ENCODE data around the gene OR2V2.

The OR2V2 gene

DNA sequence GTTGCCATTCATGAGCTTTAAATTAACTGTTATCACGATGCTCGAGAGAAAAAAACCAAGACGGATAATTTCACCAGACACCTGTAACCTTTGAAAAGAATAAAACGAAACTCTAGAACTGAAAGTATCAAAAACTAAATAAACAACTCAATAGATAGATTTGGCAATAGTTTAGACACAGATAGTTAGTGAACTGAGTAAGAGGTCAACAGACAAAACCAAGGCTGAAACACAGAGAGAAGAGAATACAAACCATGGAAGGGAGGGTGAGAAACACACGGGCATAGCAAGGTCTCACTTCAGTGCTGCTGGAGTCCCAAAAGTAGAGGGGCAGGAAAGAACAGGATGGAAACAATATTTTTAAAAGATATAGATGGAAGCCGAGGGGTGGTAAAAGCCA is 13.1 kb upstream of the OR2V2 start:
- Histone ChIP-seq H3K79me2 (ENCODE audit: low read length) (no peaks in the 10 kb centered on the region), H3K9me3 (ENCODE audit: insufficient read depth, low read length) (no peaks in the 10 kb centered on the region), H3K4me1 (ENCODE audit: low read length) (no peaks in the 10 kb centered on the region), H2AFZ (ENCODE audit: low read depth, low read length) (no peak overlapping the region), H3K27ac (ENCODE audit: low read length) (no peak overlapping the region), H3K36me3 (replicated peaks; ENCODE audit: low read depth, low read length) (no peaks in the 10 kb centered on the region), H3K4me3 (ENCODE audit: low read length) (no peak overlapping the region), H3K4me2 (ENCODE audit: low read length) (peak overlapping the region; percentile 5; the same call in 1 of the 2 replicates), H3K9ac (ENCODE audit: low read length) (no peak overlapping the region), H3K27me3 (ENCODE audit: low read depth, low read length) (peaks cover 22% of the 10 kb centered on the region), H4K20me1 (ENCODE audit: insufficient read depth, low read length) (no peaks in the 10 kb centered on the region)
- TF ChIP-seq, protein P1, sequence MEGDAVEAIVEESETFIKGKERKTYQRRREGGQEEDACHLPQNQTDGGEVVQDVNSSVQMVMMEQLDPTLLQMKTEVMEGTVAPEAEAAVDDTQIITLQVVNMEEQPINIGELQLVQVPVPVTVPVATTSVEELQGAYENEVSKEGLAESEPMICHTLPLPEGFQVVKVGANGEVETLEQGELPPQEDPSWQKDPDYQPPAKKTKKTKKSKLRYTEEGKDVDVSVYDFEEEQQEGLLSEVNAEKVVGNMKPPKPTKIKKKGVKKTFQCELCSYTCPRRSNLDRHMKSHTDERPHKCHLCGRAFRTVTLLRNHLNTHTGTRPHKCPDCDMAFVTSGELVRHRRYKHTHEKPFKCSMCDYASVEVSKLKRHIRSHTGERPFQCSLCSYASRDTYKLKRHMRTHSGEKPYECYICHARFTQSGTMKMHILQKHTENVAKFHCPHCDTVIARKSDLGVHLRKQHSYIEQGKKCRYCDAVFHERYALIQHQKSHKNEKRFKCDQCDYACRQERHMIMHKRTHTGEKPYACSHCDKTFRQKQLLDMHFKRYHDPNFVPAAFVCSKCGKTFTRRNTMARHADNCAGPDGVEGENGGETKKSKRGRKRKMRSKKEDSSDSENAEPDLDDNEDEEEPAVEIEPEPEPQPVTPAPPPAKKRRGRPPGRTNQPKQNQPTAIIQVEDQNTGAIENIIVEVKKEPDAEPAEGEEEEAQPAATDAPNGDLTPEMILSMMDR (IDR thresholded peaks at IDR 0.05; ENCODE audit: low read depth, low read length) = no peak
- no peak for TF ChIP-seq EZH2phosphoT487 (IDR thresholded peaks at IDR 0.05; ENCODE audit: low read depth)

DNA sequence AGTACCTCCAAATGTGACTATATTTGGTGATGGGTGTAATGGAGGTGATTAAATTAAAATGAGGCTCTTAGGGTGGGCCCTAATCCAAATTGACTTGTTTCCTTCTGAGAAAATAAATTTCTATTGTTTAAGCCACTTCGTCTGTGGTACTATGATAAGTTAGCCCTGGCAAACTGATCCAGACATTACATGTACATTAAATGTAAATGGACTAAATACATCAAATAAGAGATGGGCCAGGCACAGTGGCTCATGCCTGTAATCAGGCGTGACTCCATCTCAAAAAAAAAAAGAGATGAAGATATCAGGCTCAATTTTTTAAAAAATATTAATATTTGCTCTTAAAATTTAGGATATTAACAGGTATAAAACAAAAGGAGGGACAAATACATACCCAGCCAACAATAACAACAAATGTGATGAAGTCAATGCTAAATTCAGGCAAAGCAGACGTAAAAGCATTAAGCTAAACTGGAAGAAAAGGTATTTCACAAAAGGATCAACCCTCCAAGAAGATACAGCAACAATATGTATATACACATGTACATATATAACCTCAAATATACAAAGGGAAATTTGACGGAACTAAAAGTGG is 10.9 kb upstream of the OR2V2 start:
- H3K9ac ChIP-seq (ENCODE audit: low read length) = no peak overlapping the region
- no peaks in the 10 kb centered on the region for H3K9me3 ChIP-seq (ENCODE audit: insufficient read depth, low read length)
- no peak for TF ChIP-seq EZH2phosphoT487 (IDR thresholded peaks at IDR 0.05; ENCODE audit: low read depth)
- TF ChIP-seq, protein P1 (IDR thresholded peaks at IDR 0.05; ENCODE audit: low read depth, low read length) = no peak
- no peaks in the 10 kb centered on the region for H3K79me2 ChIP-seq (ENCODE audit: low read length)
- peaks cover 14% of the 10 kb centered on the region; the same call in 1 of the 2 replicates for H3K27me3 ChIP-seq (ENCODE audit: low read depth, low read length)
- no peaks in the 10 kb centered on the region for H4K20me1 ChIP-seq (ENCODE audit: insufficient read depth, low read length)
- no peaks in the 10 kb centered on the region for H3K36me3 ChIP-seq (replicated peaks; ENCODE audit: low read depth, low read length)
- no peak overlapping the region for H3K4me2 ChIP-seq (ENCODE audit: low read length)
- H2AFZ ChIP-seq (ENCODE audit: low read depth, low read length) = no peak overlapping the region
- H3K27ac ChIP-seq (ENCODE audit: low read length) = no peak overlapping the region
- H3K4me3 ChIP-seq (ENCODE audit: low read length) = no peak overlapping the region
- peaks cover under 1% of the 10 kb centered on the region; the same call in 1 of the 2 replicates for H3K4me1 ChIP-seq (ENCODE audit: low read length)

DNA sequence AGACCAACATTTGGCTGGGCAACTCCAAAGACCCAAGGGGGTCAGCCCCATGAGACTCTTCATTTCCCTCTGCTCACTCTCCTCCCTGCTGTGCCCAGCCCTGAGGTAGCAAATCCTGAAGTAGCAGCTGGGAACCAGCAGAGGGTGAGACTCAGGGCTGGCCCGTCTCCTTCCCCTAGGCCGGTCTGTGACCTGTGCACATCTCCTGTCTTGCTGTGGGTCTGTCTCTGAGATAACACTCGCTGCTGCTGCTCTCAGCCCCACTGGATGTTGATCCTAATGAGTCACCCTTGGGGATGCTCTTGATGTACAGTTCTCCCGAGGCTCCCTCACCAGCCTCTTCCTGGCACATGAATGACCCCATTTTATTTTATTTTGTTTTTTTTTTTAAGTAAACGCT is 9.1 kb upstream of the OR2V2 start:
- Histone ChIP-seq H3K4me3 (ENCODE audit: low read length) (no peak overlapping the region), H3K4me1 (ENCODE audit: low read length) (peaks cover 18% of the 10 kb centered on the region), H3K27me3 (ENCODE audit: low read depth, low read length) (no peaks in the 10 kb centered on the region), H4K20me1 (ENCODE audit: insufficient read depth, low read length) (no peaks in the 10 kb centered on the region), H3K9me3 (ENCODE audit: insufficient read depth, low read length) (no peaks in the 10 kb centered on the region), H3K36me3 (replicated peaks; ENCODE audit: low read depth, low read length) (no peaks in the 10 kb centered on the region), H2AFZ (ENCODE audit: low read depth, low read length) (no peak overlapping the region), H3K4me2 (ENCODE audit: low read length) (no peak overlapping the region), H3K9ac (ENCODE audit: low read length) (no peak overlapping the region), H3K79me2 (ENCODE audit: low read length) (no peaks in the 10 kb centered on the region), H3K27ac (ENCODE audit: low read length) (no peak overlapping the region)
- TF ChIP-seq, protein P1 (IDR thresholded peaks at IDR 0.05; ENCODE audit: low read depth, low read length) = no peak
- no peak for TF ChIP-seq EZH2phosphoT487 (IDR thresholded peaks at IDR 0.05; ENCODE audit: low read depth)

DNA sequence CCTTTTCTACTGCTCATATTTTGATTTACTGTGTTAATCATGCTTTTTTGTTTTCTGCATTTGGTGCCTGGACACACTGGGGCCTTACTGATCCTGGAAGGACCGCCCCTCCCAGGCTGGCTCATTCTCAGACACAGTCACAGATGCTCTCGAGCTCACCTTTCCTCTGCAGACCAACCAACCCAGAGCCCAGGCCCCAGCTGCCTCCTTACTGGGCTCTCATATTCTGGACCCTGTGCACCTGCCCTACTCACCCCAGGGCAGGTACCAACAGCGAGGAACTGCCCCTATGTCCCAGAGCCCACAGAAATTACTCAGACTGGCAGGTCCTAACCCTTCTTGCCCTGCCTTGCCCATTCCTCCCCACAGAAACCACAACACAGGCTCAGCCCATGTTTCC is 6.6 kb upstream of the OR2V2 start:
- no peak overlapping the region for H2AFZ ChIP-seq (ENCODE audit: low read depth, low read length)
- peaks cover 14% of the 10 kb centered on the region for H3K9me3 ChIP-seq (ENCODE audit: insufficient read depth, low read length)
- no peak overlapping the region for H3K4me3 ChIP-seq (ENCODE audit: low read length)
- TF ChIP-seq, protein P1 (IDR thresholded peaks at IDR 0.05; ENCODE audit: low read depth, low read length) = no peak
- no peak for TF ChIP-seq EZH2phosphoT487 (IDR thresholded peaks at IDR 0.05; ENCODE audit: low read depth)
- H3K27me3 ChIP-seq (ENCODE audit: low read depth, low read length) = no peaks in the 10 kb centered on the region
- H3K4me2 ChIP-seq (ENCODE audit: low read length) = no peak overlapping the region
- no peaks in the 10 kb centered on the region for H4K20me1 ChIP-seq (ENCODE audit: insufficient read depth, low read length)
- peaks cover 18% of the 10 kb centered on the region for H3K4me1 ChIP-seq (ENCODE audit: low read length)
- no peak overlapping the region for H3K27ac ChIP-seq (ENCODE audit: low read length)
- H3K79me2 ChIP-seq (ENCODE audit: low read length) = no peaks in the 10 kb centered on the region
- no peak overlapping the region for H3K9ac ChIP-seq (ENCODE audit: low read length)
- H3K36me3 ChIP-seq (replicated peaks; ENCODE audit: low read depth, low read length) = no peaks in the 10 kb centered on the region

All from OCI-LY3 (cell line).